ENCODE data around the gene MED12.

The MED12 gene

GRCh38 chrX:71098951-71099506 lies 19.4 kb upstream of the MED12 start:
- TF ChIP-seq CTCF (IDR thresholded peaks at IDR 0.05; ENCODE audit: low read depth, low read length) = no peak
- no peak for DNase-seq (ENCODE audit: low read depth in 2 of 2)
- H3K4me3 ChIP-seq (replicated peaks in 1 of 2; ENCODE audit: low read depth in 2 of 2, low read length in 2 of 2) = no peak overlapping the region

- no peak for DNase-seq (ENCODE audit: low read depth in 2 of 2)
- H3K4me3 ChIP-seq (replicated peaks in 1 of 2; ENCODE audit: low read depth in 2 of 2, low read length in 2 of 2) = no peak overlapping the region
- TF ChIP-seq CTCF (IDR thresholded peaks at IDR 0.05; ENCODE audit: low read depth, low read length) = no peak
Observed at GRCh38 chrX:71099736-71100135, 18.7 kb upstream of the MED12 start.

DNA sequence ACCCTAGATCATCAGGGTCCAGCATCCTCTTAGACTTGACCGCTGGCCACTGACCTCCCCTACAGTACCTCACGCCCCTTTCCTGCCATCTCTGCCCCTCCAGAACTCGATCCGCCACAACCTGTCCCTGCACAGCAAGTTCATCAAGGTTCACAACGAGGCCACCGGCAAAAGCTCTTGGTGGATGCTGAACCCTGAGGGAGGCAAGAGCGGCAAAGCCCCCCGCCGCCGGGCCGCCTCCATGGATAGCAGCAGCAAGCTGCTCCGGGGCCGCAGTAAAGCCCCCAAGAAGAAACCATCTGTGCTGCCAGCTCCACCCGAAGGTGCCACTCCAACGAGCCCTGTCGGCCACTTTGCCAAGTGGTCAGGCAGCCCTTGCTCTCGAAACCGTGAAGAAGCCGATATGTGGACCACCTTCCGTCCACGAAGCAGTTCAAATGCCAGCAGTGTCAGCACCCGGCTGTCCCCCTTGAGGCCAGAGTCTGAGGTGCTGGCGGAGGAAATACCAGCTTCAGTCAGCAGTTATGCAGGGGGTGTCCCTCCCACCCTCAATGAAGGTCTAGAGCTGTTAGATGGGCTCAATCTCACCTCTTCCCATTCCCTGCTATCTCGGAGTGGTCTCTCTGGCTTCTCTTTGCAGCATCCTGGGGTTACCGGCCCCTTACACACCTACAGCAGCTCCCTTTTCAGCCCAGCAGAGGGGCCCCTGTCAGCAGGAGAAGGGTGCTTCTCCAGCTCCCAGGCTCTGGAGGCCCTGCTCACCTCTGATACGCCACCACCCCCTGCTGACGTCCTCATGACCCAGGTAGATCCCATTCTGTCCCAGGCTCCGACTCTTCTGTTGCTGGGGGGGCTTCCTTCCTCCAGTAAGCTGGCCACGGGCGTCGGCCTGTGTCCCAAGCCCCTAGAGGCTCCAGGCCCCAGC lies 17.6 kb upstream of the MED12 start:
- no peak overlapping the region for H3K4me3 ChIP-seq (replicated peaks in 1 of 2; ENCODE audit: low read depth in 2 of 2, low read length in 2 of 2)
- TF ChIP-seq CTCF (IDR thresholded peaks at IDR 0.05; ENCODE audit: low read depth, low read length) = no peak
- no peak for DNase-seq (ENCODE audit: low read depth in 2 of 2)

GRCh38 chrX:71102292-71102691 lies 16.1 kb upstream of the MED12 start:
- no peak for TF ChIP-seq CTCF (IDR thresholded peaks at IDR 0.05; ENCODE audit: low read depth, low read length)
- H3K4me3 ChIP-seq (replicated peaks in 1 of 2; ENCODE audit: low read depth in 2 of 2, low read length in 2 of 2) = no peak overlapping the region
- no peak for DNase-seq (ENCODE audit: low read depth in 2 of 2)

GRCh38 chrX:71103110-71103983 lies 15.0 kb upstream of the MED12 start:
- no peak for TF ChIP-seq CTCF (IDR thresholded peaks at IDR 0.05; ENCODE audit: low read depth, low read length)
- no peak overlapping the region for H3K4me3 ChIP-seq (replicated peaks in 1 of 2; ENCODE audit: low read depth in 2 of 2, low read length in 2 of 2)
- DNase-seq (ENCODE audit: low read depth in 2 of 2) = no peak

GRCh38 chrX:71105628-71106027 lies 12.8 kb upstream of the MED12 start:
- no peak overlapping the region for H3K4me3 ChIP-seq (replicated peaks in 1 of 2; ENCODE audit: low read depth in 2 of 2, low read length in 2 of 2)
- TF ChIP-seq CTCF (IDR thresholded peaks at IDR 0.05; ENCODE audit: low read depth, low read length) = no peak

More at GRCh38 chrX:71105628-71106027, 12.8 kb upstream of the MED12 start:
- no peak for DNase-seq (ENCODE audit: low read depth in 2 of 2)
